Panc1 (cell line): ENCODE results near the gene CYSTM1. TPM values are rescaled to one million over a fixed set of nuclear protein-coding genes. Genes with fewer than 3 reads are reported as not detected.
A peak's percentile ranks its signal among the peaks of the same experiment; 100 is the strongest.

Experiments
- ATAC-seq: fragments of 200-7000 bp; cut with Tn5 transposase; 2 replicates; pipeline ENCODE4 v1.9.1; 2020; ENCODE audit warnings: mild to moderate bottlenecking, moderate library complexity
- BruUV-seq: library from RNA; stranded (reverse); fragments of 400-500 nt; replicated peaks from 2 replicates; lab custom pipeline; 2021; lab: Mats Ljungman, UMichigan
- CTCF ChIA-PET: fragments of 300-600 bp; sonication (Branson Sonifier 250); formaldehyde crosslinking; loops from one replicate; lab custom pipeline; 2022; ENCODE audit warnings: antibody characterized with exemption; lab: Charles Lee
- POLR2A ChIA-PET: fragments of 300-600 bp; sonication (Branson Sonifier 250); formaldehyde crosslinking; loops from one replicate; lab custom pipeline; 2022; ENCODE audit warnings: antibody characterized with exemption; lab: Charles Lee
- DNase-seq: peaks from one replicate; pipeline ENCODE4 v3.0.0-alpha.2; 2010; ENCODE audit warnings: low read depth, low spot score
- H3K27ac ChIP-seq: 2 replicates; pipeline ENCODE4 v1.5.1; 2011; ENCODE audit warnings: mild to moderate bottlenecking, low read length, inconsistent platforms
- H3K27me3 ChIP-seq: fragments of 200-500 bp; sonication (Bioruptor generic); 2 replicates; pipeline ENCODE4 v1.6.0; 2014; ENCODE audit warnings: low read length, inconsistent platforms; ENCODE audit not compliant: control insufficient read depth, insufficient read depth
- H3K36me3 ChIP-seq: fragments of 200-500 bp; sonication (Bioruptor generic); 2 replicates; pipeline ENCODE4 v1.5.1; 2014; ENCODE audit warnings: inconsistent platforms, mild to moderate bottlenecking, low read length, moderate library complexity; ENCODE audit not compliant: control insufficient read depth, insufficient read depth
- H3K4me1 ChIP-seq: 2 replicates; pipeline ENCODE4 v1.5.1; 2011; ENCODE audit warnings: inconsistent platforms, mild to moderate bottlenecking, low read length, moderate library complexity; ENCODE audit not compliant: control insufficient read depth, insufficient read depth
- H3K4me3 ChIP-seq, 2 experiments: 2 replicates each; pipeline ENCODE4 v1.5.1; 2011 to 2012; ENCODE audit warnings: low read depth in 2 of 2, low read length in 2 of 2, mild to moderate bottlenecking in 2 of 2, inconsistent platforms in 1 of 2, moderate library complexity in 1 of 2
- H3K9me3 ChIP-seq: fragments of 200-500 bp; sonication (Bioruptor generic); 2 replicates; pipeline ENCODE4 v1.5.1; 2014; ENCODE audit warnings: low read depth, mild to moderate bottlenecking, inconsistent platforms, low read length, moderate library complexity; ENCODE audit not compliant: control insufficient read depth, insufficient read depth
- POLR2AphosphoS5 ChIP-seq: IDR thresholded peaks from 2 replicates; pipeline ENCODE4 v1.6.1; 2012; ENCODE audit warnings: mild to moderate bottlenecking, low read depth, low read length, moderate library complexity
- SIN3A ChIP-seq: IDR thresholded peaks from 2 replicates; pipeline ENCODE4 v1.6.1; 2012; ENCODE audit warnings: low read depth, mild to moderate bottlenecking, low read length, moderate library complexity, borderline replicate concordance; ENCODE audit not compliant: insufficient read depth
- TCF7L2 ChIP-seq: IDR thresholded peaks from 2 replicates; pipeline ENCODE4 v1.6.1; 2011; ENCODE audit warnings: mild to moderate bottlenecking, low read depth, low read length, inconsistent platforms
- in situ Hi-C: cut with HindIII; loops from 2 replicates; pipeline ENCODE4 v1.10.0; 2016; ENCODE audit warnings: low sequenced_read_pairs, low pct_unique_long_range_greater_than_20kb
- intact Hi-C: fragments of 100-400 bp; cut with micrococcal nuclease; formaldehyde crosslinking; loops from one replicate; pipeline ENCODE4 v1.10.0; 2022; ENCODE audit not compliant: unreplicated experiment
- total RNA-seq: library from RNA; stranded (reverse); gene quantifications from one replicate; pipeline ENCODE4 v1.2.1, GENCODE V29; 2021; ENCODE audit not compliant: unreplicated experiment
- TF ChIP-seq, protein P1 (sequence below), 2 experiments: IDR thresholded peaks; 2 replicates each; pipeline ENCODE4 v1.6.1; 2011 to 2012; ENCODE audit warnings: low read depth in 2 of 2, control low read depth in 1 of 2, low read length in 1 of 2, mild to moderate bottlenecking in 1 of 2, moderate library complexity in 1 of 2; ENCODE audit not compliant: insufficient read depth in 1 of 2
- TF ChIP-seq, protein P2 (sequence below): fragments of 450-650 bp; IDR thresholded peaks from 2 replicates; pipeline ENCODE4 v1.5.1; 2017; ENCODE audit warnings: mild to moderate bottlenecking

CYSTM1 gene
- total RNA-seq, 1 experiment from 2014 or later, result 126 TPM

GRCh38 chr5:140186267-140186671, 11.3 kb downstream of the CYSTM1 start:
- Histone ChIP-seq H3K27me3 (no peaks in the 10 kb centered on the region), H3K4me3 (no peak overlapping the region), H3K36me3 (no peaks in the 10 kb centered on the region), H3K9me3 (no peaks in the 10 kb centered on the region), H3K27ac (no peak overlapping the region; the same call in 1 of the 2 replicates), H3K4me1 (peaks cover 54% of the 10 kb centered on the region)
- no TSS peak for BruUV-seq
- intact Hi-C loops, result no loop called here
- CTCF ChIA-PET, result no interaction called here
- no peak for DNase-seq
- ATAC-seq, result no peak
- in situ Hi-C loops, result no loop called here
- POLR2A ChIA-PET, result interaction anchor here (2.1 kb wide), 1 partner anchor 8 kb away, joined by 6 read pairs; no protein-coding TSS in a partner anchor
- TF ChIP-seq, protein P1, sequence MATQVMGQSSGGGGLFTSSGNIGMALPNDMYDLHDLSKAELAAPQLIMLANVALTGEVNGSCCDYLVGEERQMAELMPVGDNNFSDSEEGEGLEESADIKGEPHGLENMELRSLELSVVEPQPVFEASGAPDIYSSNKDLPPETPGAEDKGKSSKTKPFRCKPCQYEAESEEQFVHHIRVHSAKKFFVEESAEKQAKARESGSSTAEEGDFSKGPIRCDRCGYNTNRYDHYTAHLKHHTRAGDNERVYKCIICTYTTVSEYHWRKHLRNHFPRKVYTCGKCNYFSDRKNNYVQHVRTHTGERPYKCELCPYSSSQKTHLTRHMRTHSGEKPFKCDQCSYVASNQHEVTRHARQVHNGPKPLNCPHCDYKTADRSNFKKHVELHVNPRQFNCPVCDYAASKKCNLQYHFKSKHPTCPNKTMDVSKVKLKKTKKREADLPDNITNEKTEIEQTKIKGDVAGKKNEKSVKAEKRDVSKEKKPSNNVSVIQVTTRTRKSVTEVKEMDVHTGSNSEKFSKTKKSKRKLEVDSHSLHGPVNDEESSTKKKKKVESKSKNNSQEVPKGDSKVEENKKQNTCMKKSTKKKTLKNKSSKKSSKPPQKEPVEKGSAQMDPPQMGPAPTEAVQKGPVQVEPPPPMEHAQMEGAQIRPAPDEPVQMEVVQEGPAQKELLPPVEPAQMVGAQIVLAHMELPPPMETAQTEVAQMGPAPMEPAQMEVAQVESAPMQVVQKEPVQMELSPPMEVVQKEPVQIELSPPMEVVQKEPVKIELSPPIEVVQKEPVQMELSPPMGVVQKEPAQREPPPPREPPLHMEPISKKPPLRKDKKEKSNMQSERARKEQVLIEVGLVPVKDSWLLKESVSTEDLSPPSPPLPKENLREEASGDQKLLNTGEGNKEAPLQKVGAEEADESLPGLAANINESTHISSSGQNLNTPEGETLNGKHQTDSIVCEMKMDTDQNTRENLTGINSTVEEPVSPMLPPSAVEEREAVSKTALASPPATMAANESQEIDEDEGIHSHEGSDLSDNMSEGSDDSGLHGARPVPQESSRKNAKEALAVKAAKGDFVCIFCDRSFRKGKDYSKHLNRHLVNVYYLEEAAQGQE (IDR thresholded peaks at IDR 0.05; ENCODE audit: insufficient read depth in 1 of 2, low read depth in 2 of 2, low read length in 1 of 2), result no peak
- TF ChIP-seq, protein P2, sequence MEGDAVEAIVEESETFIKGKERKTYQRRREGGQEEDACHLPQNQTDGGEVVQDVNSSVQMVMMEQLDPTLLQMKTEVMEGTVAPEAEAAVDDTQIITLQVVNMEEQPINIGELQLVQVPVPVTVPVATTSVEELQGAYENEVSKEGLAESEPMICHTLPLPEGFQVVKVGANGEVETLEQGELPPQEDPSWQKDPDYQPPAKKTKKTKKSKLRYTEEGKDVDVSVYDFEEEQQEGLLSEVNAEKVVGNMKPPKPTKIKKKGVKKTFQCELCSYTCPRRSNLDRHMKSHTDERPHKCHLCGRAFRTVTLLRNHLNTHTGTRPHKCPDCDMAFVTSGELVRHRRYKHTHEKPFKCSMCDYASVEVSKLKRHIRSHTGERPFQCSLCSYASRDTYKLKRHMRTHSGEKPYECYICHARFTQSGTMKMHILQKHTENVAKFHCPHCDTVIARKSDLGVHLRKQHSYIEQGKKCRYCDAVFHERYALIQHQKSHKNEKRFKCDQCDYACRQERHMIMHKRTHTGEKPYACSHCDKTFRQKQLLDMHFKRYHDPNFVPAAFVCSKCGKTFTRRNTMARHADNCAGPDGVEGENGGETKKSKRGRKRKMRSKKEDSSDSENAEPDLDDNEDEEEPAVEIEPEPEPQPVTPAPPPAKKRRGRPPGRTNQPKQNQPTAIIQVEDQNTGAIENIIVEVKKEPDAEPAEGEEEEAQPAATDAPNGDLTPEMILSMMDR, result no peak
- TF ChIP-seq SIN3A (no peak), POLR2AphosphoS5 (no peak)

- TF ChIP-seq POLR2AphosphoS5 (no peak), TCF7L2 (no peak)
- no TSS peak for BruUV-seq
- ATAC-seq, result no peak
- Histone ChIP-seq H3K4me3 (no peak overlapping the region), H3K27ac (peak overlapping the region; percentile 79; the same call in 1 of the 2 replicates), H3K27me3 (no peaks in the 10 kb centered on the region), H3K9me3 (no peaks in the 10 kb centered on the region), H3K4me1 (peaks cover 52% of the 10 kb centered on the region), H3K36me3 (no peaks in the 10 kb centered on the region)
- POLR2A ChIA-PET, result interaction anchor here (1.0 kb wide), 1 partner anchor 27 kb away, joined by 11 read pairs; no protein-coding TSS in a partner anchor
- DNase-seq, result no peak
- in situ Hi-C loops, result no loop called here
- intact Hi-C loops, result no loop called here
- CTCF ChIA-PET, result interaction anchor here (0.5 kb wide), 1 partner anchor 416 kb away, joined by 4 read pairs; no protein-coding TSS in a partner anchor
Observed at GRCh38 chr5:140189253-140189652, 14.3 kb downstream of the CYSTM1 start.
